Osteoblast (primary cell): ENCODE measurements around the gene ENAH. TPM values are rescaled to one million over a fixed set of nuclear protein-coding genes. Genes with fewer than 3 reads are reported as not detected.

Experiments
- DNase-seq: peaks from one replicate; pipeline ENCODE4 v3.0.0; 2011; ENCODE audit warnings: low spot score, mixed read lengths; ENCODE audit not compliant: insufficient read length; ENCODE audit errors: missing footprints
- H2AFZ ChIP-seq: 2 replicates; pipeline ENCODE4 v1.6.0; 2011; ENCODE audit warnings: mild to moderate bottlenecking, low read length
- H3K27ac ChIP-seq: 2 replicates; pipeline ENCODE4 v1.5.1; 2011; ENCODE audit warnings: mild to moderate bottlenecking, low read depth, low read length, moderate library complexity
- H3K27me3 ChIP-seq: 2 replicates; pipeline ENCODE4 v1.6.0; 2012; ENCODE audit warnings: mild to moderate bottlenecking, control low read depth, inconsistent platforms, low read length, moderate library complexity; ENCODE audit not compliant: insufficient read depth
- H3K36me3 ChIP-seq: 2 replicates; pipeline ENCODE4 v1.5.1; 2011; ENCODE audit warnings: mild to moderate bottlenecking, low read length, control low read depth, moderate library complexity; ENCODE audit not compliant: insufficient read depth
- H3K4me1 ChIP-seq: 2 replicates; pipeline ENCODE4 v1.5.1; 2011; ENCODE audit warnings: mild to moderate bottlenecking, low read length, control low read depth, moderate library complexity; ENCODE audit not compliant: insufficient read depth
- H3K4me2 ChIP-seq: 2 replicates; pipeline ENCODE4 v1.6.0; 2011; ENCODE audit warnings: mild to moderate bottlenecking, low read length; ENCODE audit not compliant: insufficient read depth
- H3K4me3 ChIP-seq: fragments of 200-600 bp; sonication (generic); 3 replicates; pipeline ENCODE4 v1.5.1; 2012; ENCODE audit warnings: mild to moderate bottlenecking, low read length, inconsistent platforms; ENCODE audit not compliant: insufficient read depth
- H3K79me2 ChIP-seq: 2 replicates; pipeline ENCODE4 v1.6.0; 2012; ENCODE audit warnings: mild to moderate bottlenecking, low read length, control low read depth, inconsistent platforms; ENCODE audit not compliant: insufficient read depth
- H3K9me3 ChIP-seq: 2 replicates; pipeline ENCODE4 v1.5.1; 2011; ENCODE audit warnings: low read depth, low read length, control low read depth
- H4K20me1 ChIP-seq: 2 replicates; pipeline ENCODE4 v1.6.0; 2012; ENCODE audit warnings: mild to moderate bottlenecking, low read length, control low read depth; ENCODE audit not compliant: insufficient read depth
- total RNA-seq: library from RNA; depleted of rRNA; stranded (reverse); fragments of >200 nt; gene quantifications from 2 replicates; pipeline ENCODE4 v1.2.3, GENCODE V29; 2012
- TF ChIP-seq, protein P1 (sequence below): IDR thresholded peaks from 2 replicates; pipeline ENCODE4 v1.5.1; 2011; ENCODE audit warnings: mild to moderate bottlenecking, low read depth, low read length, moderate library complexity; ENCODE audit errors: extremely low read depth

Gene ENAH
- total RNA-seq, 1 donor: 453 TPM

DNA sequence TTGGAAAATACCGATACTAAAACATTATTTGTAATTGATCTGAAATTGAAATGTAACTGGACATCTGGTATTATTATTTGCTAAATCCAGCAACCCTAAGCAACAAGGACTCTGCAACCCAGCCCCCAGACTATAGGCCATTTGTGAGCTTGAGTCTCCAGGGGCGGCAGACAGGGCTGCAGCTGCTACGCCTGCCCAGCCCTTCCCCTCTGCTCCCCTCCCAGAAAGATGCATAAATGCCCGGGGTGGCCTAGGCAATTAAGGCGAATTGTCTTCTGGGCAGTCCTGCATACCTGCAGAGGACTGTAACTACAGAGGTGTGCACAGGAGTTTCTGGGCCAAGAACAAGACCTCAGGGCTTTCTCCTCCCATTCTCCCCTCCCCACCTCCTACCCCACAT lies 183.9 kb downstream of the ENAH start:
- peak; percentile 82 for DNase-seq

DNA sequence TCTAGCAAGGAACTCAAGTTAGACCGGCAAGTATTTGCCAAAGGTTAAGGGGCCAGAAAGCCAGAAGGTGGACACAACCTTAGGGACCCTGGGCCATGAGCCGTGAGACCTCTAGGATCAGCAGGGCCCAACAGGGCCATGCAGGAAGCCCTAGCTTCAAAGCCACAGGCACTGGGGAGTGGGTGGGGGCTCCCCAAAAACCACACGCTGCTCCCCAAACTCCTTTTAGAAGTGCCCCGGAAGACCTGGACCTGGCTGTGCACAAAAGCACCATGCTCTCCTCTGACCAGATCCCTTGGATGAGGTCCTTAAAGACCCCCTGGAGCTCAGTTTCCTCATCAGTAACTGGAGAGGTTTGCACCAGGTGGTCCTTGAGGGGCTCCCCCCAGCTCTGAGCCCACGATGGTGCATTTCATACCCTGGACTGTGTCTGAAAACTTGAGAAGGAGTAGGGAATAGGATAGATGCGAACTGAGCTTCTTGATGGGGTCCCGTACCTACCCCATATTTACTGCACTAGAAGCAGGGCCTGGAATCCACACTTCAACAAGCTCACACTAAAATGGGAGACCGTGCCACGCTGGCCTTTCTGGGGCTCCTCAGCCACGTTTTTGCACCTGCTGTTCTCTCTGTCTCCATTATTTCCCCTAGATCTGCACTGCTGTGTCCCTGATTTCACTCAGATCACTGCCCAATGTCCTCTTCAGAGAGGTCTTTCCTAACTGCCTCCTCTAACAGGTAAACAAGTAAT lies 184.5 kb downstream of the ENAH start:
- Histone ChIP-seq H4K20me1 (no peaks in the 10 kb centered on the region), H3K4me2 (no peak overlapping the region), H3K4me3 (no peak overlapping the region), H3K4me1 (peaks cover 13% of the 10 kb centered on the region), H3K36me3 (no peaks in the 10 kb centered on the region), H3K27ac (no peak overlapping the region), H2AFZ (no peak overlapping the region), H3K79me2 (no peaks in the 10 kb centered on the region), H3K27me3 (no peaks in the 10 kb centered on the region), H3K9me3 (no peaks in the 10 kb centered on the region)
- peak; percentile 61 for DNase-seq
- TF ChIP-seq, protein P1, sequence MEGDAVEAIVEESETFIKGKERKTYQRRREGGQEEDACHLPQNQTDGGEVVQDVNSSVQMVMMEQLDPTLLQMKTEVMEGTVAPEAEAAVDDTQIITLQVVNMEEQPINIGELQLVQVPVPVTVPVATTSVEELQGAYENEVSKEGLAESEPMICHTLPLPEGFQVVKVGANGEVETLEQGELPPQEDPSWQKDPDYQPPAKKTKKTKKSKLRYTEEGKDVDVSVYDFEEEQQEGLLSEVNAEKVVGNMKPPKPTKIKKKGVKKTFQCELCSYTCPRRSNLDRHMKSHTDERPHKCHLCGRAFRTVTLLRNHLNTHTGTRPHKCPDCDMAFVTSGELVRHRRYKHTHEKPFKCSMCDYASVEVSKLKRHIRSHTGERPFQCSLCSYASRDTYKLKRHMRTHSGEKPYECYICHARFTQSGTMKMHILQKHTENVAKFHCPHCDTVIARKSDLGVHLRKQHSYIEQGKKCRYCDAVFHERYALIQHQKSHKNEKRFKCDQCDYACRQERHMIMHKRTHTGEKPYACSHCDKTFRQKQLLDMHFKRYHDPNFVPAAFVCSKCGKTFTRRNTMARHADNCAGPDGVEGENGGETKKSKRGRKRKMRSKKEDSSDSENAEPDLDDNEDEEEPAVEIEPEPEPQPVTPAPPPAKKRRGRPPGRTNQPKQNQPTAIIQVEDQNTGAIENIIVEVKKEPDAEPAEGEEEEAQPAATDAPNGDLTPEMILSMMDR: no peak

More for the DNA sequence above, 183.9 kb downstream of the ENAH start:
- H3K9me3 ChIP-seq: no peaks in the 10 kb centered on the region
- H3K4me1 ChIP-seq: peaks cover 13% of the 10 kb centered on the region
- no peaks in the 10 kb centered on the region for H3K79me2 ChIP-seq
- H4K20me1 ChIP-seq: no peaks in the 10 kb centered on the region
- H3K27ac ChIP-seq: no peak overlapping the region
- H3K27me3 ChIP-seq: no peaks in the 10 kb centered on the region
- H3K4me2 ChIP-seq: no peak overlapping the region
- H3K36me3 ChIP-seq: no peaks in the 10 kb centered on the region
- H2AFZ ChIP-seq: no peak overlapping the region
- H3K4me3 ChIP-seq: no peak overlapping the region
- TF ChIP-seq, protein P1: no peak

DNA sequence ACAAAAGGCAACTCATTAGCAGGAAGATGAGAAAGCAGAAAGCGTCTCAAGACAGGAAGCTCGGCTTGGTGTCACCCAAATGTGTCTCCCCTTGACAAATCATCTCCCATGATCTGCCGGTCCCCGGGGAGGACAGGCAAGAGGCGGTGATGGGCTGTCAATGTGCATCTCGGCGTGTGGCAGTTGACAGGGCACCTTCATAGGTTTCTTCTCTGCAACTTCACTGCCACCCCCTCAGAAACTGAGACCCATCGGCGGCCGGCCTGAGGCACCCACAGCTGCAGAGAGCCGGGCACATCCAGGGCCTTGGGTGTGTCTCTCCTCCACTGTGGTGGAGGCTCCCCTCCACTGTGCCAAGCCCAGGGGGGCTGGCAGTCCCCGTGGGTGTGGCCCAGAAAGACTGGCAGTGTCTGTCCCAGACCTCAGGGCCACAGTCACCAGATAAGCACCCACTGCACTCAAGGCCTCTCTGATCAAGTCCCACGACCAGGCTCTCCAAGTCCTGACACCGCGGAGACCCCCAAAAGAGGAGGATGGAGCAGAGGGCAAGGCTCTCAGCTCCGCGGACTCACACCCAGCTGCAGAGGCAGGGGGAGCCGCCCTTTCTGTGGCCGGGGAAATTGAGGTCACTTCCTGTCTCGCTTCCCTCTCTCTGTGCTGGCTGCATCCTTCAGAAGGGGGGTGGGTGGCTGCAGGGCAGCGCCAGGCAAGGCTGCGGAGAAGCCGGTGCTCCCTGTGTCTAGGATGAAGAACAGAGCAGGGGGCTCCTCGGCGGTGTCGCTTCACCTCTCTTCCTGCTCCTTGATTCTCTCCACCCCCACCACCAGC lies 185.5 kb downstream of the ENAH start:
- TF ChIP-seq, protein P1: no peak
- no peaks in the 10 kb centered on the region for H3K36me3 ChIP-seq
- peak overlapping the region; percentile 51 for H3K4me2 ChIP-seq
- H3K27ac ChIP-seq: no peak overlapping the region
- H2AFZ ChIP-seq: peak overlapping the region; percentile 97
- no peaks in the 10 kb centered on the region for H3K9me3 ChIP-seq
- H3K4me1 ChIP-seq: peaks cover 13% of the 10 kb centered on the region
- H4K20me1 ChIP-seq: no peaks in the 10 kb centered on the region
- H3K79me2 ChIP-seq: no peaks in the 10 kb centered on the region
- H3K27me3 ChIP-seq: no peaks in the 10 kb centered on the region
- peak overlapping the region; percentile 50 for H3K4me3 ChIP-seq
- DNase-seq: peak; percentile 85

DNA sequence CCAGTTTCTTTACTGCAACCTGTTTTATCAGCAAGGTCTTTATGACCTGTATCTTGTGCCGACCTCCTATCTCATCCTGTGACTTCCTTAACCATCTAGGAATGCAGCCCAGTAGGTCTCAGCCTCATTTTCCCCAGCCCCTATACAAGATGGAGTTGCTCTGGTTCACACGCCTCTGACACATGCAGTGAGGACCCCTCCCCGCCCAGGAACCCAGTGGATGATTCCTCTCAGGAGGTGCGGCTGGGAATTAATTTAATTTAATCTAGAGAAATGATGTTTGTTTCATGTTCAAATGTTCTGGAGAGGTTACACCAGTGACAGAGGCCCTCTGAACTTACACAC lies 186.1 kb downstream of the ENAH start:
- TF ChIP-seq, protein P1: no peak

More for the DNA sequence above, 186.1 kb downstream of the ENAH start:
- H3K27ac ChIP-seq: no peak overlapping the region
- no peak overlapping the region for H3K4me3 ChIP-seq
- no peak for DNase-seq
- H4K20me1 ChIP-seq: no peaks in the 10 kb centered on the region
- peak overlapping the region; percentile 97 for H2AFZ ChIP-seq
- H3K27me3 ChIP-seq: no peaks in the 10 kb centered on the region
- H3K4me1 ChIP-seq: peaks cover 13% of the 10 kb centered on the region
- H3K4me2 ChIP-seq: no peak overlapping the region
- no peaks in the 10 kb centered on the region for H3K9me3 ChIP-seq
- no peaks in the 10 kb centered on the region for H3K79me2 ChIP-seq
- H3K36me3 ChIP-seq: no peaks in the 10 kb centered on the region
